T-cell (primary cell): ENCODE data around the gene SELENOT. TPM values are rescaled to one million over a fixed set of nuclear protein-coding genes. Genes with fewer than 3 reads are reported as not detected.
"Not testable (repeated sequence)": the region's sequence is repeated elsewhere in the genome, so short reads cannot be mapped to it uniquely, and the experiment has no call there.

Experiments
- ATAC-seq, 4 experiments: fragments of 200-7000 bp in 3 of 4; fragments of 150-1000 bp in 1 of 4; cut with Tn5 transposase; replicated peaks in 1 of 4; 1 replicate in 3 of 4; 2 replicates in 1 of 4; pipeline ENCODE4 v1.10.0; 2021; ENCODE audit warnings: moderate library complexity in 3 of 4, mild to moderate bottlenecking in 2 of 4, moderate number of reproducible peaks in 1 of 4
- CTCF ChIA-PET, 2 donors: fragments of 300-600 bp; sonication (Branson Sonifier 250); formaldehyde crosslinking; loops; one replicate each; lab custom pipeline; 2022; ENCODE audit warnings: antibody characterized with exemption in 2 of 2; lab: Charles Lee
- POLR2A ChIA-PET, 2 donors: fragments of 300-600 bp; sonication (Branson Sonifier 250); formaldehyde crosslinking; loops; one replicate each; lab custom pipeline; 2022; ENCODE audit warnings: antibody characterized with exemption in 2 of 2; lab: Charles Lee
- DNase-seq, 35 experiments: peaks; one replicate each; pipeline versions ENCODE4 v3.0.0 to v3.0.0-alpha.2; 2013 to 2023
- H3K27ac ChIP-seq: one replicate; pipeline ENCODE4 v1.5.1; 2013; ENCODE audit warnings: low read length
- H3K27me3 ChIP-seq, 2 experiments: replicated peaks in 1 of 2; 1 replicate in 1 of 2; 2 replicates in 1 of 2; pipeline versions ENCODE4 v1.6.1 to v1.7.0; 2013; ENCODE audit warnings: low read length in 1 of 2, mixed read lengths in 1 of 2; ENCODE audit not compliant: control insufficient read depth in 2 of 2, insufficient read depth in 2 of 2; ENCODE audit errors: extremely low read depth in 1 of 2
- H3K36me3 ChIP-seq, 2 donors: 1 replicate in 1 of 2; 2 replicates in 1 of 2; pipeline versions ENCODE4 v1.6.1 to v1.7.0; 2013; ENCODE audit warnings: low read length in 1 of 2; ENCODE audit not compliant: control insufficient read depth in 2 of 2, insufficient read depth in 1 of 2; ENCODE audit errors: extremely low read depth in 1 of 2
- H3K4me1 ChIP-seq, 2 experiments: 1 replicate in 1 of 2; 2 replicates in 1 of 2; pipeline versions ENCODE4 v1.6.1 to v1.7.0; 2013; ENCODE audit warnings: low read length in 2 of 2, mixed read lengths in 1 of 2; ENCODE audit not compliant: insufficient read depth in 2 of 2, control insufficient read depth in 1 of 2; ENCODE audit errors: extremely low read depth in 1 of 2
- H3K4me3 ChIP-seq, 2 donors: 1 replicate in 1 of 2; 2 replicates in 1 of 2; pipeline versions ENCODE4 v1.5.1 to v1.7.0; 2013; ENCODE audit warnings: mild to moderate bottlenecking in 2 of 2, low read length in 1 of 2, moderate library complexity in 1 of 2; ENCODE audit not compliant: control insufficient read depth in 1 of 2; ENCODE audit errors: extremely low read depth in 1 of 2
- H3K9me3 ChIP-seq: 2 replicates; pipeline ENCODE4 v1.7.0; 2013
- H3K27ac Mint-ChIP-seq, 2 donors: one replicate each; pipeline ENCODE4 v1.8.0; 2020 to 2021; ENCODE audit warnings: mild to moderate bottlenecking in 2 of 2, mixed read lengths in 2 of 2
- H3K27me3 Mint-ChIP-seq, 2 donors: one replicate each; pipeline ENCODE4 v1.8.0; 2021 to 2022; ENCODE audit warnings: mixed read lengths in 2 of 2
- H3K36me3 Mint-ChIP-seq: one replicate; pipeline ENCODE4 v1.8.0; 2021; ENCODE audit warnings: mixed read lengths
- H3K4me1 Mint-ChIP-seq, 3 donors: one replicate each; pipeline ENCODE4 v1.8.0; 2020 to 2022; ENCODE audit warnings: mixed read lengths in 3 of 3, mild to moderate bottlenecking in 1 of 3
- H3K4me3 Mint-ChIP-seq, 3 donors: one replicate each; pipeline ENCODE4 v1.8.0; 2020 to 2022; ENCODE audit warnings: mild to moderate bottlenecking in 3 of 3, mixed read lengths in 3 of 3, moderate library complexity in 3 of 3
- H3K9me3 Mint-ChIP-seq, 3 donors: one replicate each; pipeline ENCODE4 v1.8.0; 2020 to 2022; ENCODE audit warnings: mixed read lengths in 3 of 3
- WGBS: methylation state at CpG from one replicate; pipeline ENCODE4 v1.1.5; 2013; ENCODE audit warnings: missing lambda C conversion rate; ENCODE audit not compliant: insufficient coverage; 5-methylcytosine and 5-hydroxymethylcytosine counted together
- total RNA-seq, 35 experiments: library from RNA in 6 of 35; stranded (reverse) in 6 of 35; fragments of 120-200 nt in 1 of 35; gene quantifications; one replicate each; pipeline versions ENCODE4 v1.2.1 to v1.2.4 and lab custom pipeline; 2013 to 2026

Gene SELENOT
- total RNA-seq, 5 donors from 2014 or later (not counting 1 experiment from before 2014, with no cell fraction given), result 64.1 to 85.9 (median 70.3) TPM

GRCh38 chr3:150620002-150620689 lies 17.0 kb downstream of the SELENOT start:
- Mint-ChIP-seq H3K27me3 (no peaks in the 10 kb centered on the region), H3K36me3 (peaks cover 25% of the 10 kb centered on the region), H3K27ac (peak overlapping the region in 1 of 2 donors; percentile 6), H3K9me3 (no peaks in the 10 kb centered on the region), H3K4me1 (peaks cover 42 to 62% (median 58%) of the 10 kb centered on the region in 3 donors), H3K4me3 (no peak overlapping the region)
- ATAC-seq, result no peak
- Histone ChIP-seq H3K36me3 (peaks cover 0 to 19% of the 10 kb centered on the region in 2 donors), H3K9me3 (no peaks in the 10 kb centered on the region), H3K27ac (no peak overlapping the region), H3K4me3 (no peak overlapping the region), H3K27me3 (no peaks in the 10 kb centered on the region), H3K4me1 (peaks cover 0 to 2% of the 10 kb centered on the region in 2 experiments)
- POLR2A ChIA-PET, result interaction anchor here in 1 of 2 donors (0.6 kb wide), 1 partner anchor 32 kb away, joined by 3 read pairs; no protein-coding TSS in a partner anchor
- no peak for DNase-seq
- no CpG with 5 or more reads among the region's 7 CpGs for WGBS
- CTCF ChIA-PET, result interaction anchor here (0.6 to 1.1 kb wide), 3 partner anchors 13 to 389 kb away, joined by 3 read pairs; no protein-coding TSS in a partner anchor

- H3K27ac ChIP-seq, POLR2A ChIA-PET: not testable (repeated sequence)
- H3K4me1 Mint-ChIP-seq, result peaks cover 40 to 48% (median 45%) of the 10 kb centered on the region in 3 donors
Measured at GRCh38 chr3:150622955-150623354, 19.8 kb downstream of the SELENOT start.

GRCh38 chr3:150623945-150624344 lies 20.8 kb downstream of the SELENOT start:
- Mint-ChIP-seq H3K9me3 (no peaks in the 10 kb centered on the region), H3K4me1 (peaks cover 31 to 38% (median 36%) of the 10 kb centered on the region in 3 donors), H3K27ac (peak overlapping the region in 1 of 2 donors; percentile 59), H3K36me3 (peaks cover 34% of the 10 kb centered on the region), H3K4me3 (no peak overlapping the region), H3K27me3 (no peaks in the 10 kb centered on the region)
- Histone ChIP-seq H3K36me3 (peaks cover 0 to 38% of the 10 kb centered on the region in 2 donors), H3K4me1 (peaks cover 0 to 2% of the 10 kb centered on the region in 2 experiments), H3K9me3 (no peaks in the 10 kb centered on the region), H3K27ac (no peak overlapping the region), H3K4me3 (no peak overlapping the region), H3K27me3 (no peaks in the 10 kb centered on the region)
- ChIA-PET CTCF (no interaction called here), POLR2A (no interaction called here)
- DNase-seq (no peak), ATAC-seq (no peak)
- no CpG with 5 or more reads among the region's 1 CpG for WGBS

More at GRCh38 chr3:150622955-150623354, 19.8 kb downstream of the SELENOT start:
- H3K4me1 ChIP-seq, DNase-seq, H3K9me3 ChIP-seq, H3K27ac Mint-ChIP-seq, ATAC-seq, H3K9me3 Mint-ChIP-seq, H3K27me3 Mint-ChIP-seq, H3K27me3 ChIP-seq, H3K4me3 ChIP-seq, H3K4me3 Mint-ChIP-seq, CTCF ChIA-PET: not testable (repeated sequence)
- H3K36me3 ChIP-seq, result peaks cover 0 to 40% of the 10 kb centered on the region in 2 donors
- peaks cover 40% of the 10 kb centered on the region for H3K36me3 Mint-ChIP-seq

GRCh38 chr3:150626148-150626930 lies 23.2 kb downstream of the SELENOT start:
- Histone ChIP-seq H3K27ac (no peak overlapping the region), H3K9me3 (no peaks in the 10 kb centered on the region), H3K27me3 (no peaks in the 10 kb centered on the region), H3K4me1 (no peaks in the 10 kb centered on the region), H3K4me3 (no peak overlapping the region), H3K36me3 (peaks cover 0 to 46% of the 10 kb centered on the region in 2 donors)
- no peak overlapping the region for H3K4me3 Mint-ChIP-seq
- WGBS, result 100% methylated on average over 2 of the region's 2 CpGs
- H3K27me3 Mint-ChIP-seq, result no peaks in the 10 kb centered on the region
- DNase-seq (no peak), ATAC-seq (no peak)
- H3K27ac Mint-ChIP-seq, result peak overlapping the region in 1 of 2 donors; percentile 72
- ChIA-PET CTCF (interaction anchor here in 1 of 2 donors (0.6 kb wide), 1 partner anchor 34 kb away, joined by 3 read pairs; no protein-coding TSS in a partner anchor), POLR2A (no interaction called here)
- H3K4me1 Mint-ChIP-seq, result peaks cover 10 to 18% (median 16%) of the 10 kb centered on the region in 3 donors
- H3K36me3 Mint-ChIP-seq, result peaks cover 39% of the 10 kb centered on the region
- no peaks in the 10 kb centered on the region for H3K9me3 Mint-ChIP-seq

- Mint-ChIP-seq H3K9me3 (no peaks in the 10 kb centered on the region), H3K27me3 (no peaks in the 10 kb centered on the region), H3K4me1 (peaks cover 0 to 13% (median 7%) of the 10 kb centered on the region in 3 donors), H3K4me3 (no peak overlapping the region), H3K27ac (no peak overlapping the region), H3K36me3 (peaks cover 39% of the 10 kb centered on the region)
- Histone ChIP-seq H3K27ac (no peak overlapping the region), H3K27me3 (no peaks in the 10 kb centered on the region), H3K4me3 (no peak overlapping the region), H3K4me1 (no peaks in the 10 kb centered on the region), H3K36me3 (peaks cover 0 to 51% of the 10 kb centered on the region in 2 donors), H3K9me3 (no peaks in the 10 kb centered on the region)
- ChIA-PET CTCF (interaction anchor here in 1 of 2 donors (0.5 kb wide), 1 partner anchor 246 kb away, joined by 3 read pairs; no protein-coding TSS in a partner anchor), POLR2A (no interaction called here)
- no peak for DNase-seq
- ATAC-seq, result no peak
- WGBS, result no CpG with 5 or more reads among the region's 2 CpGs
Measured at GRCh38 chr3:150627557-150627956, 24.4 kb downstream of the SELENOT start.

- H3K36me3 Mint-ChIP-seq, result peaks cover 27% of the 10 kb centered on the region
- Histone ChIP-seq H3K27me3 (no peaks in the 10 kb centered on the region), H3K9me3 (no peaks in the 10 kb centered on the region), H3K4me1 (peaks cover 6 to 16% of the 10 kb centered on the region in 2 experiments), H3K27ac (no peak overlapping the region), H3K36me3 (peaks cover 0 to 26% of the 10 kb centered on the region in 2 donors), H3K4me3 (no peak overlapping the region)
- DNase-seq, result no peak
- POLR2A ChIA-PET, result interaction anchor here (0.6 kb wide), 2 partner anchors 142 to 441 kb away, joined by 4 to 6 read pairs; no protein-coding TSS in a partner anchor
- CTCF ChIA-PET, result no interaction called here
- peaks cover 25 to 30% (median 27%) of the 10 kb centered on the region in 3 donors for H3K4me1 Mint-ChIP-seq
- H3K9me3 Mint-ChIP-seq, result no peaks in the 10 kb centered on the region
- 100% methylated on average over 3 of the region's 7 CpGs for WGBS
- no peak for ATAC-seq
- H3K27ac Mint-ChIP-seq, result peak overlapping the region in 1 of 2 donors; percentile 9
- no peaks in the 10 kb centered on the region for H3K27me3 Mint-ChIP-seq
- H3K4me3 Mint-ChIP-seq, result no peak overlapping the region
Measured at GRCh38 chr3:150631515-150632221, 28.5 kb downstream of the SELENOT start.
